IMR-90 (cell line): ENCODE results near the gene SLC23A1. TPM values are rescaled to one million over a fixed set of nuclear protein-coding genes. Genes with fewer than 3 reads are reported as not detected.

Experiments used
- ATAC-seq: fragments of 200-7000 bp; cut with Tn5 transposase; 2 replicates; pipeline ENCODE4 v1.9.1; 2020; ENCODE audit warnings: low read depth, mild to moderate bottlenecking, moderate library complexity
- BruUV-seq: library from RNA; stranded (reverse); fragments of 400-500 nt; replicated peaks from 2 replicates; lab custom pipeline; 2021; lab: Mats Ljungman, UMichigan
- CTCF ChIA-PET: fragments of 300-600 bp; formaldehyde crosslinking; extraction: SDS; loops from one replicate; lab custom pipeline; 2021; ENCODE audit warnings: antibody characterized with exemption; lab: Yijun Ruan, JAX
- POLR2A ChIA-PET: fragments of 300-600 bp; sonication (Branson Sonifier 250); formaldehyde crosslinking; loops from one replicate; lab custom pipeline; 2022; ENCODE audit warnings: antibody characterized with exemption; ENCODE audit not compliant: unreplicated experiment; lab: Charles Lee
- DNase-seq: peaks from one replicate; pipeline ENCODE4 v3.0.0; 2013
- H2AFZ ChIP-seq: replicated peaks from 2 replicates; pipeline ENCODE3; 2013; ENCODE audit warnings: low read length, mild to moderate bottlenecking; ENCODE audit not compliant: poor library complexity
- H2AK5ac ChIP-seq: 2 replicates; pipeline ENCODE4 v1.6.1; 2013; ENCODE audit warnings: low read depth, low read length, inconsistent platforms
- H2AK9ac ChIP-seq: replicated peaks from 2 replicates; pipeline ENCODE3; 2013; ENCODE audit warnings: mild to moderate bottlenecking, low read depth, low read length, moderate library complexity; ENCODE audit not compliant: poor library complexity
- H2BK120ac ChIP-seq: 2 replicates; pipeline ENCODE4 v1.6.1; 2013; ENCODE audit warnings: low read depth, low read length, inconsistent platforms
- H2BK15ac ChIP-seq: 3 replicates; pipeline ENCODE4 v1.6.1; 2013; ENCODE audit warnings: low read depth, low read length, inconsistent platforms
- H2BK20ac ChIP-seq: 2 replicates; pipeline ENCODE4 v1.6.1; 2013; ENCODE audit warnings: low read depth, mild to moderate bottlenecking, inconsistent platforms, low read length, moderate library complexity
- H2BK5ac ChIP-seq: 2 replicates; pipeline ENCODE4 v1.6.1; 2013; ENCODE audit warnings: mild to moderate bottlenecking, low read depth, low read length, inconsistent platforms; ENCODE audit not compliant: poor library complexity, severe bottlenecking
- H3K14ac ChIP-seq: replicated peaks from 2 replicates; pipeline ENCODE4 v1.6.1; 2013; ENCODE audit warnings: low read depth, low read length, inconsistent platforms
- H3K18ac ChIP-seq: 2 replicates; pipeline ENCODE4 v1.6.1; 2013; ENCODE audit warnings: low read depth, low read length, control low read depth
- H3K23ac ChIP-seq: 2 replicates; pipeline ENCODE4 v1.6.1; 2013; ENCODE audit warnings: low read depth, low read length, inconsistent platforms
- H3K27ac ChIP-seq: 2 replicates; pipeline ENCODE4 v1.5.1; 2013; ENCODE audit warnings: mild to moderate bottlenecking, control low read depth, low read length; ENCODE audit not compliant: insufficient read depth
- H3K27me3 ChIP-seq: 2 replicates; pipeline ENCODE4 v1.6.1; 2013; ENCODE audit warnings: low read length; ENCODE audit not compliant: control insufficient read depth, insufficient read depth
- H3K36me3 ChIP-seq: 2 replicates; pipeline ENCODE4 v1.6.1; 2013; ENCODE audit warnings: low read length, mixed read lengths; ENCODE audit not compliant: control insufficient read depth, insufficient read depth
- H3K4ac ChIP-seq: 2 replicates; pipeline ENCODE4 v1.6.1; 2013; ENCODE audit warnings: low read depth, low read length, inconsistent platforms
- H3K4me1 ChIP-seq: 2 replicates; pipeline ENCODE4 v1.6.1; 2013; ENCODE audit warnings: low read length, mixed read lengths; ENCODE audit not compliant: control insufficient read depth, insufficient read depth
- H3K4me2 ChIP-seq: 2 replicates; pipeline ENCODE4 v1.6.1; 2013; ENCODE audit warnings: low read depth, mild to moderate bottlenecking, control low read depth, low read length, moderate library complexity
- H3K4me3 ChIP-seq: 2 replicates; pipeline ENCODE4 v1.5.1; 2013; ENCODE audit warnings: low read depth, mild to moderate bottlenecking, control low read depth, low read length, moderate library complexity; ENCODE audit not compliant: insufficient read depth
- H3K56ac ChIP-seq: 2 replicates; pipeline ENCODE4 v1.6.1; 2013; ENCODE audit warnings: low read length, inconsistent platforms; ENCODE audit not compliant: insufficient read depth; ENCODE audit errors: extremely low read depth
- H3K79me1 ChIP-seq, 2 experiments: 2 replicates each; pipeline ENCODE4 v1.6.1; 2013; ENCODE audit warnings: low read length in 2 of 2, inconsistent platforms in 1 of 2, low read depth in 1 of 2
- H3K9ac ChIP-seq: 2 replicates; pipeline ENCODE4 v1.6.1; 2013; ENCODE audit warnings: low read depth, low read length, control low read depth
- H3K9me1 ChIP-seq: 2 replicates; pipeline ENCODE4 v1.6.1; 2013; ENCODE audit warnings: low read length, inconsistent platforms; ENCODE audit not compliant: insufficient read depth
- H3K9me3 ChIP-seq: 2 replicates; pipeline ENCODE4 v1.6.1; 2013; ENCODE audit warnings: low read length; ENCODE audit not compliant: control insufficient read depth, insufficient read depth
- H4K20me1 ChIP-seq: 2 replicates; pipeline ENCODE4 v1.6.1; 2013; ENCODE audit warnings: low read length, inconsistent platforms; ENCODE audit not compliant: insufficient read depth
- H4K5ac ChIP-seq: 2 replicates; pipeline ENCODE4 v1.6.1; 2013; ENCODE audit warnings: mild to moderate bottlenecking, low read depth, low read length, control low read depth
- H4K8ac ChIP-seq, 2 experiments: 2 replicates each; pipeline ENCODE4 v1.6.1; 2013; ENCODE audit warnings: low read depth in 2 of 2, low read length in 2 of 2, control low read depth in 1 of 2, inconsistent platforms in 1 of 2
- H4K91ac ChIP-seq: 2 replicates; pipeline ENCODE4 v1.6.1; 2013; ENCODE audit warnings: low read depth, low read length, inconsistent platforms; ENCODE audit not compliant: insufficient read depth
- CEBPB ChIP-seq: IDR thresholded peaks from 2 replicates; pipeline ENCODE4 v1.6.1; 2012; ENCODE audit warnings: low read depth, low read length, improper control_type of control experiment
- FOS ChIP-seq: fragments of 150-350 bp; IDR thresholded peaks from 2 replicates; pipeline ENCODE4 v1.6.1; 2016; ENCODE audit warnings: low read depth, low read length
- POLR2A ChIP-seq: IDR thresholded peaks from 2 replicates; pipeline ENCODE4 v1.6.1; 2012; ENCODE audit warnings: mild to moderate bottlenecking, low read depth, low read length
- RFX5 ChIP-seq: IDR thresholded peaks from 2 replicates; pipeline ENCODE4 v1.8.0; 2012; ENCODE audit warnings: low read depth, mild to moderate bottlenecking, low read length, moderate library complexity
- WGBS, 2 experiments: methylation state at CpG; one replicate each; pipeline versions ENCODE4 v1.1.5 to v1.1.7; 2013; ENCODE audit warnings: missing lambda C conversion rate in 2 of 2; ENCODE audit not compliant: insufficient read length in 1 of 2; ENCODE audit errors: extremely low coverage in 2 of 2; 5-methylcytosine and 5-hydroxymethylcytosine counted together
- dilution Hi-C: fragments of 300-500 bp; cut with HindIII; formaldehyde crosslinking; loops from one replicate; pipeline ENCODE4 v1.14.3; 2018; ENCODE audit warnings: low sequenced_read_pairs; ENCODE audit not compliant: unreplicated experiment
- in situ Hi-C: fragments of 300-500 bp; cut with MboI; formaldehyde crosslinking; loops from 3 replicates; pipeline ENCODE4 v1.14.3; 2019; ENCODE audit warnings: low sequenced_read_pairs, inconsistent platforms, mixed read lengths
- intact Hi-C: fragments of 100-400 bp; cut with micrococcal nuclease; formaldehyde crosslinking; loops from 2 replicates; pipeline ENCODE4 v1.10.0; 2022
- polyA plus RNA-seq, 3 experiments: library from polyadenylated mRNA; depleted of rRNA; stranded (reverse); fragments of >200 nt; gene quantifications; 2 replicates each; pipeline ENCODE4 v1.2.3, GENCODE V29; 2012; ENCODE audit warnings: low replicate concordance in 1 of 3
- total RNA-seq: library from RNA; depleted of rRNA; stranded (reverse); fragments of >200 nt; gene quantifications from 2 replicates; pipeline ENCODE4 v1.2.3, GENCODE V29; 2012

SLC23A1 gene
- total and polyA plus RNA-seq, 2 of the 4 experiments (the other 2 are of a cell fraction): not detected

DNA sequence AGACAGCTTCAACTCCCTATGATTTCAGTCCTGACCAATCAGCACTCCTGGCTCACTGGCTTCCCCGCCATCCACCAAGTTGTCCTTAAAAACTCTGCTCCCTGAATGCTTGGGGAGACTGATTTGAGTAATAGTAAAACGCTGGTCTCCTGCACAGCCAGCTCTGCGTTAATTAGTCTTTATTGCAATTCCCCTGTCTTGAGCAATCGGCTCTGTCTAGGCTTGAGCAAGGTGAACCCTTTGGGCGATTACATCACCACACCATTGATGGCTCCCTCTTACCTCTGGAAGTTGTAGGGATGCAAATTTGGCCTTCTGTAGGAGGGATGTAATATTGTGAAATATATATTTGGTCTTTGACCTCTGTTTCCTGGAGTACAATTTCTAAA, 2.9 kb upstream of the SLC23A1 start:
- Histone ChIP-seq H2BK15ac (no peak overlapping the region), H3K36me3 (no peaks in the 10 kb centered on the region), H3K9ac (no peak overlapping the region), H4K5ac (no peak overlapping the region), H4K20me1 (no peaks in the 10 kb centered on the region), H3K9me3 (no peaks in the 10 kb centered on the region), H3K27me3 (no peaks in the 10 kb centered on the region), H3K79me1 (no peaks in the 10 kb centered on the region), H2BK120ac (no peak overlapping the region), H3K56ac (no peak overlapping the region), H3K18ac (no peak overlapping the region), H3K4ac (no peak overlapping the region), H3K14ac (no peak overlapping the region), H3K4me1 (peaks cover 5% of the 10 kb centered on the region; the same call in 1 of the 2 replicates), H2BK20ac (no peak overlapping the region), H3K27ac (no peak overlapping the region), H2AK9ac (no peak overlapping the region), H2BK5ac (no peak overlapping the region), H4K8ac (no peak overlapping the region), H3K9me1 (no peaks in the 10 kb centered on the region), H3K4me3 (no peak overlapping the region), H2AK5ac (no peak overlapping the region), H3K4me2 (no peak overlapping the region), H4K91ac (no peak overlapping the region), H2AFZ (no peak overlapping the region), H3K23ac (no peak overlapping the region)
- in situ Hi-C loops (no loop called here), intact Hi-C loops (no loop called here), dilution Hi-C loops (no loop called here)
- no TSS peak for BruUV-seq
- ChIA-PET POLR2A (no interaction called here), CTCF (interaction anchor here (1.0 kb wide), 1 partner anchor 37 kb away, joined by 4 read pairs; no protein-coding TSS in a partner anchor)
- TF ChIP-seq FOS (no peak), RFX5 (no peak), POLR2A (no peak), CEBPB (peak; percentile 55)
- no peak for DNase-seq
- WGBS, 2 experiments: no CpG with 5 or more reads among the region's 5 CpGs
- no peak for ATAC-seq
